Measurements from ENCODE around the gene ZC3H7A.

DNA sequence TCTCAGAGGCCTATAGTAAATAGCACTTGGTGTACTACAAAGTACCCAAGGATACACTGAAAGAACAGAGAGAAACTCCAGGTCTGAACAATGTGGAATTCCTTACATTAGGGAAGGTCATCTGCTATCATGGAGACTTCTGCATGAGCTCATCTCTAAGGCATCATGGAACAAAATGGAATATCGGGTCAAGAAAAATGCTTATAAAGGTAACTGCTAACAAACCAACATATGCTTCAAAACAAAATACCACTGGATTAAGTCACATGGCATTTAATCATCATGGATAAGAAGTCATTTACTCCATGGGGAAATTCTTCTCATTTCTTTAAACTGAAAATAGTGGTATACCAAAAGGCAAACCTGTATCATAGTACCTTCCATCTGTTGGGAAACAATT, 88.6 kb downstream of the ZC3H7A start:
- TF ChIP-seq, protein P1, sequence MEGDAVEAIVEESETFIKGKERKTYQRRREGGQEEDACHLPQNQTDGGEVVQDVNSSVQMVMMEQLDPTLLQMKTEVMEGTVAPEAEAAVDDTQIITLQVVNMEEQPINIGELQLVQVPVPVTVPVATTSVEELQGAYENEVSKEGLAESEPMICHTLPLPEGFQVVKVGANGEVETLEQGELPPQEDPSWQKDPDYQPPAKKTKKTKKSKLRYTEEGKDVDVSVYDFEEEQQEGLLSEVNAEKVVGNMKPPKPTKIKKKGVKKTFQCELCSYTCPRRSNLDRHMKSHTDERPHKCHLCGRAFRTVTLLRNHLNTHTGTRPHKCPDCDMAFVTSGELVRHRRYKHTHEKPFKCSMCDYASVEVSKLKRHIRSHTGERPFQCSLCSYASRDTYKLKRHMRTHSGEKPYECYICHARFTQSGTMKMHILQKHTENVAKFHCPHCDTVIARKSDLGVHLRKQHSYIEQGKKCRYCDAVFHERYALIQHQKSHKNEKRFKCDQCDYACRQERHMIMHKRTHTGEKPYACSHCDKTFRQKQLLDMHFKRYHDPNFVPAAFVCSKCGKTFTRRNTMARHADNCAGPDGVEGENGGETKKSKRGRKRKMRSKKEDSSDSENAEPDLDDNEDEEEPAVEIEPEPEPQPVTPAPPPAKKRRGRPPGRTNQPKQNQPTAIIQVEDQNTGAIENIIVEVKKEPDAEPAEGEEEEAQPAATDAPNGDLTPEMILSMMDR (IDR thresholded peaks at IDR 0.05) = no peak
- TF ChIP-seq POLR2A (IDR thresholded peaks at IDR 0.05) (no peak), POLR2AphosphoS5 (IDR thresholded peaks at IDR 0.05; ENCODE audit: insufficient read depth in 1 of 2, low read depth in 1 of 2) (no peak)

Data from vagina (tissue), 2 donors.